Lower leg skin (tissue), 3 donors: ENCODE results near the gene ENDOV.

Source experiments
- POLR2A ChIP-seq, 2 donors: fragments of 450-650 bp; IDR thresholded peaks; one replicate each; pipeline ENCODE4 v1.6.1; 2016 to 2017; ENCODE audit warnings: antibody characterized with exemption in 2 of 2, mild to moderate bottlenecking in 1 of 2, moderate library complexity in 1 of 2
- TF ChIP-seq, protein P1 (sequence below), 3 donors: fragments of 450-650 bp; IDR thresholded peaks; one replicate each; pipeline ENCODE4 v1.5.1; 2016; ENCODE audit warnings: antibody characterized with exemption in 3 of 3, mild to moderate bottlenecking in 3 of 3, moderate library complexity in 2 of 3

DNA sequence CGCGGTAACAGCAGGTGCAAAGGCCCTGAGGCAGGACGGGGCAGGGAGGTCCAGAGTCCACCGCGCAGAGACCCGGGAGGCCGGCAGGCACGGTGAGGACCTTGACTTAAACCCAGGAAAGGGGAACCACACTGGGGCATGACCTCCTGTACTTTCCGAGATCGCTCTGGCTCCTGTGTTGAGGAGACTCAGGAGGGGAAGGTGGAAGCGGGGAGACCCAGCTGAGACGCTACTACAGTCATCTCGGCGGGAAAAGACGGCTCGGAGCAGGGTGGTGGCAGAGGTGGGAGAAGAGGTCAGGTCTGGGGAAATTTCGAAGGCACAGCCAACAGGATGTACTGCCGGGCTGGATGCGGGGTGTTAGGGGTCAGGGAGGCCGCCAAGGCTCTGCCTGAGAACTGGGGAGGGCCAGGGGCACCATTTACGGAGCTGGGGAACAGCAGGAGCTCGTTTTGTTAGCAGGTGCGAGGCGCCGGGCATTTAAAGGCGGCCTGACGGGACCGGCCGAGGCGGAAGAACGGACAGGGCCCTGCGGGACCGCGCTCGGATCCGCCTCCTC lies 39.1 kb downstream of the ENDOV start:
- no peak for TF ChIP-seq POLR2A (IDR thresholded peaks at IDR 0.05)
- TF ChIP-seq, protein P1, sequence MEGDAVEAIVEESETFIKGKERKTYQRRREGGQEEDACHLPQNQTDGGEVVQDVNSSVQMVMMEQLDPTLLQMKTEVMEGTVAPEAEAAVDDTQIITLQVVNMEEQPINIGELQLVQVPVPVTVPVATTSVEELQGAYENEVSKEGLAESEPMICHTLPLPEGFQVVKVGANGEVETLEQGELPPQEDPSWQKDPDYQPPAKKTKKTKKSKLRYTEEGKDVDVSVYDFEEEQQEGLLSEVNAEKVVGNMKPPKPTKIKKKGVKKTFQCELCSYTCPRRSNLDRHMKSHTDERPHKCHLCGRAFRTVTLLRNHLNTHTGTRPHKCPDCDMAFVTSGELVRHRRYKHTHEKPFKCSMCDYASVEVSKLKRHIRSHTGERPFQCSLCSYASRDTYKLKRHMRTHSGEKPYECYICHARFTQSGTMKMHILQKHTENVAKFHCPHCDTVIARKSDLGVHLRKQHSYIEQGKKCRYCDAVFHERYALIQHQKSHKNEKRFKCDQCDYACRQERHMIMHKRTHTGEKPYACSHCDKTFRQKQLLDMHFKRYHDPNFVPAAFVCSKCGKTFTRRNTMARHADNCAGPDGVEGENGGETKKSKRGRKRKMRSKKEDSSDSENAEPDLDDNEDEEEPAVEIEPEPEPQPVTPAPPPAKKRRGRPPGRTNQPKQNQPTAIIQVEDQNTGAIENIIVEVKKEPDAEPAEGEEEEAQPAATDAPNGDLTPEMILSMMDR (IDR thresholded peaks at IDR 0.05) = peak in 1 of 3 donors; percentile 7
